BLaER1 treated with 17β-estradiol and CSF1 and Interleukin-3, amounts not matched to agents 10 nM and 100 nM (cell line): Measurements from ENCODE around the gene SCN2A.
A peak's percentile ranks its signal among the peaks of the same experiment; 100 is the strongest.

Source experiments
- H3K27ac ChIP-seq, 11 experiments: shearing (Covaris generic); formaldehyde crosslinking; 2 replicates each; pipeline ENCODE4 v1.8.1; 2022
- H3K27me3 ChIP-seq, 11 experiments: shearing (Covaris generic); formaldehyde crosslinking; 2 replicates each; pipeline ENCODE4 v1.8.1; 2022
- H3K36me3 ChIP-seq, 11 experiments: shearing (Covaris generic); formaldehyde crosslinking; 2 replicates each; pipeline ENCODE4 v1.8.1; 2022
- H3K4me1 ChIP-seq, 10 experiments: shearing (Covaris generic); formaldehyde crosslinking; 2 replicates each; pipeline ENCODE4 v1.8.1; 2022
- H3K4me2 ChIP-seq, 11 experiments: shearing (Covaris generic); formaldehyde crosslinking; 2 replicates each; pipeline ENCODE4 v1.8.1; 2022
- H3K4me3 ChIP-seq, 10 experiments: shearing (Covaris generic); formaldehyde crosslinking; 2 replicates each; pipeline ENCODE4 v1.8.1; 2022
- H3K9ac ChIP-seq, 11 experiments: shearing (Covaris generic); formaldehyde crosslinking; 2 replicates each; pipeline ENCODE4 v1.8.1; 2022
- H3K9me3 ChIP-seq, 11 experiments: shearing (Covaris generic); formaldehyde crosslinking; replicated peaks in 1 of 11; 2 replicates each; pipeline ENCODE4 v1.8.1; 2022
- H4K20me1 ChIP-seq, 11 experiments: shearing (Covaris generic); formaldehyde crosslinking; 2 replicates each; pipeline ENCODE4 v1.8.1; 2022
- Cebpa-rat ChIP-seq, 11 experiments: shearing (Covaris generic); IDR thresholded peaks; 2 replicates each; pipeline ENCODE4 v1.8.1; 2022

Gene SCN2A

GRCh38 chr2:165436559-165436958 lies 197.3 kb downstream of the SCN2A start:
- H4K20me1 ChIP-seq = no peaks in the 10 kb centered on the region
- H3K36me3 ChIP-seq = no peaks in the 10 kb centered on the region
- H3K4me3 ChIP-seq = no peak overlapping the region
- peak overlapping the region in 1 of 11 experiments; percentile 25; a peak in 2 of 22 replicates for H3K27ac ChIP-seq
- H3K4me1 ChIP-seq = peaks cover 6 to 36% (median 21%) of the 10 kb centered on the region in 10 experiments; a peak in 19 of 20 replicates
- no peaks in the 10 kb centered on the region for H3K27me3 ChIP-seq
- no peak for TF ChIP-seq Cebpa-rat (IDR thresholded peaks at IDR 0.05)
- peak overlapping the region in 1 of 11 experiments; percentile 30; a peak in 1 of 22 replicates for H3K9ac ChIP-seq
- peaks cover 0 to 4% (median 0%) of the 10 kb centered on the region in 11 experiments; a peak in 2 of 22 replicates for H3K9me3 ChIP-seq
- H3K4me2 ChIP-seq = peak overlapping the region in 10 of 11 experiments; percentile 45 to 81 (median 64); a peak in 20 of 22 replicates

GRCh38 chr2:165440367-165440766 lies 201.2 kb downstream of the SCN2A start:
- no peaks in the 10 kb centered on the region for H3K36me3 ChIP-seq
- peaks cover 0 to 15% (median 5%) of the 10 kb centered on the region in 11 experiments; a peak in 10 of 22 replicates for H3K9me3 ChIP-seq
- no peak for TF ChIP-seq Cebpa-rat (IDR thresholded peaks at IDR 0.05)
- H3K27me3 ChIP-seq = no peaks in the 10 kb centered on the region
- no peak overlapping the region for H3K9ac ChIP-seq
- H3K27ac ChIP-seq = no peak overlapping the region
- no peaks in the 10 kb centered on the region for H4K20me1 ChIP-seq
- peak overlapping the region in 4 of 11 experiments; percentile 6 to 47 (median 38); a peak in 7 of 22 replicates for H3K4me2 ChIP-seq
- H3K4me1 ChIP-seq = peaks cover 6 to 58% (median 32%) of the 10 kb centered on the region in 10 experiments; a peak in 19 of 20 replicates
- H3K4me3 ChIP-seq = no peak overlapping the region
